Vagina (tissue), 2 donors: ENCODE measurements around the gene HOXB6. TPM values are rescaled to one million over a fixed set of nuclear protein-coding genes. Genes with fewer than 3 reads are reported as not detected.

Experiments
- DNase-seq, 2 donors: peaks; one replicate each; pipeline ENCODE4 v3.0.0-alpha.2; 2017; ENCODE audit errors: extremely low spot score in 2 of 2
- H3K27ac ChIP-seq: fragments of 200-600 bp; sonication (generic); one replicate; pipeline ENCODE4 v1.5.1; 2019
- H3K27me3 ChIP-seq: fragments of 200-600 bp; sonication (generic); one replicate; pipeline ENCODE4 v1.5.1; 2019
- H3K36me3 ChIP-seq, 2 donors: fragments of 200-600 bp; sonication (generic); one replicate each; pipeline ENCODE4 v1.5.1; 2017 to 2019
- H3K4me1 ChIP-seq: fragments of 200-600 bp; sonication (generic); one replicate; pipeline ENCODE4 v1.5.1; 2019
- H3K4me3 ChIP-seq, 2 donors: fragments of 200-600 bp; sonication (generic); 1 replicate in 1 of 2; 2 replicates in 1 of 2; pipeline ENCODE4 v1.5.1; 2016 to 2019
- H3K9me3 ChIP-seq: fragments of 200-600 bp; sonication (generic); one replicate; pipeline ENCODE4 v1.5.1; 2019
- POLR2A ChIP-seq, 2 donors: fragments of 450-650 bp; IDR thresholded peaks; one replicate each; pipeline ENCODE4 v1.6.1; 2017; ENCODE audit warnings: antibody characterized with exemption in 2 of 2, mild to moderate bottlenecking in 2 of 2, moderate library complexity in 2 of 2
- POLR2AphosphoS5 ChIP-seq, 2 donors: sonication (generic); formaldehyde crosslinking; IDR thresholded peaks; one replicate each; pipeline ENCODE4 v1.9.0; 2017; ENCODE audit warnings: antibody characterized with exemption in 2 of 2, mild to moderate bottlenecking in 2 of 2, low read depth in 1 of 2; ENCODE audit not compliant: insufficient read depth in 1 of 2
- intact Hi-C: fragments of 100-400 bp; cut with DNase I; formaldehyde crosslinking; loops from one replicate; pipeline ENCODE4 v1.15.1; 2023
- total RNA-seq: library from RNA; depleted of rRNA; stranded (reverse); fragments of >200 nt; gene quantifications from one replicate; pipeline ENCODE4 v1.2.3, GENCODE V29; 2016
- TF ChIP-seq, protein P1 (sequence below), 3 experiments: fragments of 450-650 bp in 2 of 3; fragments of 200-600 bp in 1 of 3; sonication (generic) in 1 of 3; IDR thresholded peaks; one replicate each; pipeline ENCODE4 v1.5.1; 2017 to 2019; ENCODE audit warnings: antibody characterized with exemption in 3 of 3, mild to moderate bottlenecking in 2 of 3, moderate library complexity in 2 of 3

HOXB6 gene
- total RNA-seq, 1 donor from 2014 or later, result 1.2 TPM

GRCh38 chr17:48582750-48583069 lies 22.1 kb downstream of the HOXB6 start:
- DNase-seq, result no peak
- H3K4me1 ChIP-seq, result peaks cover 33% of the 10 kb centered on the region
- H3K9me3 ChIP-seq, result no peaks in the 10 kb centered on the region
- peak overlapping the region in 1 of 2 donors; percentile 42 for H3K4me3 ChIP-seq
- no peak for TF ChIP-seq POLR2A (IDR thresholded peaks at IDR 0.05)
- TF ChIP-seq POLR2AphosphoS5 (IDR thresholded peaks at IDR 0.05; ENCODE audit: insufficient read depth in 1 of 2, low read depth in 1 of 2), result no peak
- TF ChIP-seq, protein P1, sequence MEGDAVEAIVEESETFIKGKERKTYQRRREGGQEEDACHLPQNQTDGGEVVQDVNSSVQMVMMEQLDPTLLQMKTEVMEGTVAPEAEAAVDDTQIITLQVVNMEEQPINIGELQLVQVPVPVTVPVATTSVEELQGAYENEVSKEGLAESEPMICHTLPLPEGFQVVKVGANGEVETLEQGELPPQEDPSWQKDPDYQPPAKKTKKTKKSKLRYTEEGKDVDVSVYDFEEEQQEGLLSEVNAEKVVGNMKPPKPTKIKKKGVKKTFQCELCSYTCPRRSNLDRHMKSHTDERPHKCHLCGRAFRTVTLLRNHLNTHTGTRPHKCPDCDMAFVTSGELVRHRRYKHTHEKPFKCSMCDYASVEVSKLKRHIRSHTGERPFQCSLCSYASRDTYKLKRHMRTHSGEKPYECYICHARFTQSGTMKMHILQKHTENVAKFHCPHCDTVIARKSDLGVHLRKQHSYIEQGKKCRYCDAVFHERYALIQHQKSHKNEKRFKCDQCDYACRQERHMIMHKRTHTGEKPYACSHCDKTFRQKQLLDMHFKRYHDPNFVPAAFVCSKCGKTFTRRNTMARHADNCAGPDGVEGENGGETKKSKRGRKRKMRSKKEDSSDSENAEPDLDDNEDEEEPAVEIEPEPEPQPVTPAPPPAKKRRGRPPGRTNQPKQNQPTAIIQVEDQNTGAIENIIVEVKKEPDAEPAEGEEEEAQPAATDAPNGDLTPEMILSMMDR (IDR thresholded peaks at IDR 0.05), result no peak
- no peaks in the 10 kb centered on the region for H3K36me3 ChIP-seq
- peak overlapping the region; percentile 71 for H3K27ac ChIP-seq
- intact Hi-C loops, result no loop called here
- H3K27me3 ChIP-seq, result no peaks in the 10 kb centered on the region

DNA sequence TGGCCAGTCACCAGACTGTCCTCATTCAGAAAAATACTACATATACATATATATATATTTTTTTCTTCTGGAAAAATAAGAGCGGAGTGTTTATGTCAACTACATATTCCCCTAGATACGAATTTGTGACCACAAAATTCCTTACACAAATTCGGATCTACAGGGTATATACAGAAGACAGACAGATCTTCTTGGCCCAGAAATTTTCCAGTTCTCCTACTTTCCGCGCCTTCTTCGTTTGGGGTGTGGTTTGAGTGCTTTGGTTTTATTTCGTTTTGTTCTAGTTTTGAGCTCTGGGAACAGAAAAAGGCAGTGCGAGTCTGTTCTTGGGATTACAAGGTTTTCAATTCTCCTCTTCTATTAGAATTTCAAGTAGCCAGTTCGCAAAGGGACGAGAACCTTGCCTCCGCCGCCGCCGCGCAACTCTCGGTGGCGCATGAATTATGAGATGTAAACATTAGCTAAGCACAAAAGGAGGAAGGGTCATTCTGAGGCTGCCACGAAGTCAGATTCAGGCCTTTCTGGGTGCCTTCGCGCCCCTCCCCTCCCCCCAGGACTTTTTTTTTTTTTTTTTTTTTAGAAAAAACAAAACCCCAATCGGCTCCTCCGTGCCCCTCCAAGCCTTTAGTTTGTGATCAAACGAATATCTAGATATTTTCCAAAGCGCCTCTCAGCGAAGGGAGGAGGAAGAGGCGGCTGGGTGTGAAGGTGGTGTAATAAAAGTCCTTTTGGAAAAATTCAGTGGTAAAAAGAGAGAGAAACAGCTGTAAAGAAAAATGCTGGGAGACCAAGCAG lies 24.8 kb downstream of the HOXB6 start:
- Histone ChIP-seq H3K9me3 (no peaks in the 10 kb centered on the region), H3K4me3 (no peak overlapping the region), H3K4me1 (peaks cover 47% of the 10 kb centered on the region), H3K27me3 (no peaks in the 10 kb centered on the region), H3K36me3 (no peaks in the 10 kb centered on the region), H3K27ac (peak overlapping the region; percentile 49)
- TF ChIP-seq, protein P1 (IDR thresholded peaks at IDR 0.05), result no peak
- TF ChIP-seq POLR2A (IDR thresholded peaks at IDR 0.05) (no peak), POLR2AphosphoS5 (IDR thresholded peaks at IDR 0.05; ENCODE audit: insufficient read depth in 1 of 2, low read depth in 1 of 2) (no peak)
- no peak for DNase-seq
- intact Hi-C loops, result no loop called here

- TF ChIP-seq, protein P1 (IDR thresholded peaks at IDR 0.05), result no peak
- TF ChIP-seq POLR2A (IDR thresholded peaks at IDR 0.05) (no peak), POLR2AphosphoS5 (IDR thresholded peaks at IDR 0.05; ENCODE audit: insufficient read depth in 1 of 2, low read depth in 1 of 2) (no peak)
- no peak for DNase-seq
- Histone ChIP-seq H3K27me3 (no peaks in the 10 kb centered on the region), H3K4me3 (peak overlapping the region in 1 of 2 donors; percentile 50), H3K27ac (no peak overlapping the region), H3K36me3 (no peaks in the 10 kb centered on the region), H3K9me3 (no peaks in the 10 kb centered on the region), H3K4me1 (peaks cover 44% of the 10 kb centered on the region)
- intact Hi-C loops, result no loop called here
Observed at GRCh38 chr17:48579471-48579759, 25.4 kb downstream of the HOXB6 start.

DNA sequence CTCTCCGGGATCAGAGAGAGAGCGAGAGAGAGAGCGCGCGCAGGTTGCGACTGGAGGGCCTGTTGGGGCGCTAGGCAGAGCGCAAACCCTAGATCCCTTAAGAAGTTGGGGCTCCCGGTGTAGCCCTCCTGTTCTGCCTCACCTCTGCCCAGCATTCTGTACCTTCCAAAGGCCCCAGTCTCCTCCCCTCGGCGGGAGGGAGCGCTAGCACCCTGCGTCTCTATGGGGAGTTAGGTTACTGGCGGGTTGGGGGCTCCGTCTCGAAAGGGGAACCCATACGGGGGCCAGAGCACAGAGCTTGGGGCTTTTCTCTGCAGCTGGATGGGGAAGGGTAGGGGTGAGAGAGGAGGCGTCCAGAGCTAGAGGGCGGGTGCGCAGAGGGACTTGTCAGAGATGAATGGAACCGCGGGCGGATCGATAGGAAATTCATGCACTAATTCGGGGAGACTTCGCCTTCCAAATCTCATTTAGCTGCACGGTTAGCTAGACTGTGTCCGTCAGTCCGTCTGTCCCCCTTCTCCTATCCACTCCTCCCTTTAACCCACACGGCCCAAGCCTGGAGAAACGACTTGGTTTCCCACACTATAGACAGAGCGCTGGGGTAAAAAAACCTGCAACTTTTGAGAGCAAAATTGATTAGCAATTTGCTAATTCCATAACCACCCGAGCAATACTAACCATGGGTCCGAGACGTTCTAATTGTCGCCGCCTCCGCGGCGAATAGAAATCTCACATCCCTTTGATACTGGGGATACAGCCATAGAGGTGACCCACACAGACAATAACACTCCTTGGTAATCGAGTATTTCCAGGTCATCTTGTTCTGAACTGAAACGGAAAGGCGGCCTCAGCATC lies 25.9 kb downstream of the HOXB6 start:
- no peak for DNase-seq
- peaks cover 44% of the 10 kb centered on the region for H3K4me1 ChIP-seq
- H3K9me3 ChIP-seq, result no peaks in the 10 kb centered on the region
- no peaks in the 10 kb centered on the region for H3K36me3 ChIP-seq
- peak overlapping the region; percentile 75 for H3K27ac ChIP-seq
- peak overlapping the region; percentile 50 to 52 for H3K4me3 ChIP-seq
- intact Hi-C loops, result no loop called here
- no peak for TF ChIP-seq POLR2A (IDR thresholded peaks at IDR 0.05)
- H3K27me3 ChIP-seq, result no peaks in the 10 kb centered on the region

- Histone ChIP-seq H3K4me3 (peak within 1 kb of the TSS; percentile 50 to 52), H3K27me3 (no peaks in the 10 kb centered on the region), H3K4me1 (peaks cover 44% of the 10 kb centered on the region), H3K27ac (peak within 1 kb of the TSS; percentile 75), H3K9me3 (no peaks in the 10 kb centered on the region), H3K36me3 (no peaks in the 10 kb centered on the region)
- TF ChIP-seq POLR2A (IDR thresholded peaks at IDR 0.05), result no peak
- peak in 1 of 2 donors; percentile 68 for TF ChIP-seq POLR2AphosphoS5 (IDR thresholded peaks at IDR 0.05; ENCODE audit: insufficient read depth in 1 of 2, low read depth in 1 of 2)
- DNase-seq, result no peak
- intact Hi-C loops, result loop anchor here (2.0 kb wide), 1 partner anchor 35 kb away; no protein-coding TSS in a partner anchor
Observed at GRCh38 chr17:48577946-48578615, 26.7 kb downstream of the HOXB6 start, which contains the start of gene HOXB4. HOXB4 (minus strand) TSS chr17:48578350; CDS start chr17:48578319, 31 bp downstream.
